HEK293 (cell line): ENCODE data around the gene CSNK2A2.
A peak's percentile ranks its signal among the peaks of the same experiment; 100 is the strongest.

ENCODE experiments used
- CTCF ChIA-PET: fragments of 350-600 bp; formaldehyde crosslinking; extraction: SDS; loops from one replicate; lab custom pipeline; 2021; ENCODE audit warnings: antibody characterized with exemption; lab: Yijun Ruan, JAX
- POLR2A ChIA-PET: fragments of 300-600 bp; formaldehyde crosslinking; extraction: SDS; loops from one replicate; lab custom pipeline; 2020; ENCODE audit warnings: antibody characterized with exemption, inconsistent platforms; lab: Yijun Ruan, JAX
- H3K27ac ChIP-seq: fragments of 200-500 bp; sonication (Bioruptor generic); 2 replicates; pipeline ENCODE4 v1.5.1; 2014; ENCODE audit warnings: low read depth, low read length, control low read depth, inconsistent platforms; ENCODE audit errors: extremely low read depth
- H3K36me3 ChIP-seq, 2 experiments: fragments of 200-500 bp in 1 of 2; sonication (Bioruptor generic) in 1 of 2; 1 replicate in 1 of 2; 2 replicates in 1 of 2; pipeline ENCODE4 v1.5.1; 2014 to 2017; ENCODE audit warnings: inconsistent platforms in 2 of 2, low read length in 2 of 2; ENCODE audit not compliant: control insufficient read depth in 2 of 2, insufficient read depth in 1 of 2
- H3K4me1 ChIP-seq: fragments of 200-500 bp; sonication (Bioruptor generic); 2 replicates; pipeline ENCODE4 v1.5.1; 2014; ENCODE audit warnings: mild to moderate bottlenecking, low read length, inconsistent platforms; ENCODE audit not compliant: control insufficient read depth, insufficient read depth
- H3K4me3 ChIP-seq: 2 replicates; pipeline ENCODE4 v1.5.1; 2011; ENCODE audit warnings: low read depth, mild to moderate bottlenecking, control low read depth, low read length, moderate library complexity
- H3K9me3 ChIP-seq: fragments of 200-500 bp; sonication (Bioruptor generic); 2 replicates; pipeline ENCODE4 v1.5.1; 2014; ENCODE audit warnings: low read depth, low read length, inconsistent platforms; ENCODE audit not compliant: control insufficient read depth, insufficient read depth
- EGR2 ChIP-seq: fragments of 450-650 bp; formaldehyde crosslinking; IDR thresholded peaks from 2 replicates; pipeline ENCODE4 v1.5.1; 2016; ENCODE audit warnings: low read depth, missing biosample characterization, missing genetic modification characterization
- GLI4 ChIP-seq: fragments of 450-650 bp; formaldehyde crosslinking; IDR thresholded peaks from 2 replicates; pipeline ENCODE4 v1.5.1; 2016; ENCODE audit warnings: missing biosample characterization, missing genetic modification characterization
- HOXC10 ChIP-seq: sonication (generic); formaldehyde crosslinking; IDR thresholded peaks from 2 replicates; pipeline ENCODE4 v1.8.1; 2023; ENCODE audit warnings: mild to moderate bottlenecking, missing genetic modification reagents
- OVOL3 ChIP-seq: fragments of 450-650 bp; formaldehyde crosslinking; IDR thresholded peaks from 2 replicates; pipeline ENCODE4 v1.5.1; 2016; ENCODE audit warnings: missing biosample characterization, missing genetic modification characterization
- SP2 ChIP-seq: fragments of 450-650 bp; formaldehyde crosslinking; IDR thresholded peaks from 2 replicates; pipeline ENCODE4 v1.5.1; 2016; ENCODE audit warnings: missing biosample characterization, missing genetic modification characterization
- YY1 ChIP-seq: fragments of 450-650 bp; formaldehyde crosslinking; IDR thresholded peaks from 2 replicates; pipeline ENCODE4 v1.5.1; 2018; ENCODE audit warnings: missing biosample characterization, missing genetic modification characterization
- ZBTB26 ChIP-seq: fragments of 450-650 bp; formaldehyde crosslinking; optimal IDR thresholded peaks from 2 replicates; pipeline ENCODE3; 2016; ENCODE audit warnings: missing biosample characterization, mild to moderate bottlenecking, missing genetic modification characterization
- ZBTB8A ChIP-seq: fragments of 450-650 bp; formaldehyde crosslinking; IDR thresholded peaks from 2 replicates; pipeline ENCODE4 v1.5.1; 2016; ENCODE audit warnings: missing biosample characterization, missing genetic modification characterization
- ZFP3 ChIP-seq: fragments of 450-650 bp; formaldehyde crosslinking; IDR thresholded peaks from 2 replicates; pipeline ENCODE4 v1.5.1; 2016; ENCODE audit warnings: low read depth, missing biosample characterization, missing genetic modification characterization
- ZIC2 ChIP-seq: fragments of 450-650 bp; formaldehyde crosslinking; IDR thresholded peaks from 2 replicates; pipeline ENCODE4 v1.5.1; 2016; ENCODE audit warnings: missing biosample characterization, missing genetic modification characterization
- ZNF121 ChIP-seq: fragments of 450-650 bp; formaldehyde crosslinking; IDR thresholded peaks from 2 replicates; pipeline ENCODE4 v1.5.1; 2016; ENCODE audit warnings: missing biosample characterization, missing genetic modification characterization
- ZNF140 ChIP-seq: fragments of 450-650 bp; formaldehyde crosslinking; IDR thresholded peaks from 2 replicates; pipeline ENCODE4 v1.5.1; 2016; ENCODE audit warnings: missing biosample characterization, missing genetic modification characterization
- ZNF18 ChIP-seq: fragments of 450-650 bp; formaldehyde crosslinking; IDR thresholded peaks from 2 replicates; pipeline ENCODE4 v1.5.1; 2016; ENCODE audit warnings: missing biosample characterization, missing genetic modification characterization
- ZNF184 ChIP-seq: fragments of 450-650 bp; IDR thresholded peaks from 2 replicates; pipeline ENCODE4 v1.5.1; 2018; ENCODE audit warnings: missing biosample characterization, mild to moderate bottlenecking, missing genetic modification characterization
- ZNF211 ChIP-seq: fragments of 450-650 bp; formaldehyde crosslinking; IDR thresholded peaks from 2 replicates; pipeline ENCODE4 v1.5.1; 2016; ENCODE audit warnings: low read depth, missing biosample characterization, missing genetic modification characterization
- ZNF214 ChIP-seq: fragments of 450-650 bp; formaldehyde crosslinking; IDR thresholded peaks from 2 replicates; pipeline ENCODE4 v1.5.1; 2017; ENCODE audit warnings: missing biosample characterization, mild to moderate bottlenecking, missing genetic modification characterization, borderline replicate concordance
- ZNF274 ChIP-seq, 2 experiments: fragments of 200-500 bp in 1 of 2; fragments of 450-650 bp in 1 of 2; sonication (Bioruptor generic) in 1 of 2; formaldehyde crosslinking in 1 of 2; IDR thresholded peaks; 2 replicates each; pipeline versions ENCODE4 v1.5.1 to v1.6.1; 2014 to 2016; ENCODE audit warnings: borderline replicate concordance in 1 of 2, inconsistent platforms in 1 of 2, low read length in 1 of 2, missing biosample characterization in 1 of 2, missing genetic modification characterization in 1 of 2
- ZNF366 ChIP-seq: fragments of 450-650 bp; formaldehyde crosslinking; conservative IDR thresholded peaks from 2 replicates; pipeline ENCODE4 v1.5.1; 2016; ENCODE audit warnings: missing biosample characterization, missing genetic modification characterization
- ZNF501 ChIP-seq: fragments of 450-650 bp; formaldehyde crosslinking; IDR thresholded peaks from 2 replicates; pipeline ENCODE4 v1.5.1; 2016; ENCODE audit warnings: missing biosample characterization, missing genetic modification characterization
- ZNF521 ChIP-seq: fragments of 450-650 bp; formaldehyde crosslinking; IDR thresholded peaks from 2 replicates; pipeline ENCODE4 v1.5.1; 2017; ENCODE audit warnings: missing biosample characterization, mild to moderate bottlenecking, missing genetic modification characterization
- ZNF549 ChIP-seq: fragments of 450-650 bp; IDR thresholded peaks from 2 replicates; pipeline ENCODE4 v1.5.1; 2018; ENCODE audit warnings: missing biosample characterization, missing genetic modification characterization, mild to moderate bottlenecking, inconsistent platforms, moderate library complexity
- ZNF621 ChIP-seq: fragments of 450-650 bp; formaldehyde crosslinking; IDR thresholded peaks from 2 replicates; pipeline ENCODE4 v1.5.1; 2017; ENCODE audit warnings: missing biosample characterization, missing genetic modification characterization
- ZNF654 ChIP-seq: fragments of 450-650 bp; formaldehyde crosslinking; IDR thresholded peaks from 2 replicates; pipeline ENCODE4 v1.5.1; 2016; ENCODE audit warnings: low read depth, missing biosample characterization, missing genetic modification characterization
- ZSCAN4 ChIP-seq: fragments of 450-650 bp; formaldehyde crosslinking; IDR thresholded peaks from 2 replicates; pipeline ENCODE4 v1.5.1; 2017; ENCODE audit warnings: missing biosample characterization, missing genetic modification characterization
- TF ChIP-seq, protein P1 (sequence below): fragments of 450-650 bp; formaldehyde crosslinking; IDR thresholded peaks from 2 replicates; pipeline ENCODE4 v1.5.1; 2016; ENCODE audit warnings: missing biosample characterization, missing genetic modification characterization

Gene CSNK2A2

GRCh38 chr16:58222532-58223316 is 24.8 kb upstream of the CSNK2A2 start:
- Histone ChIP-seq H3K4me3 (no peak overlapping the region), H3K9me3 (no peaks in the 10 kb centered on the region), H3K4me1 (no peaks in the 10 kb centered on the region), H3K36me3 (no peaks in the 10 kb centered on the region), H3K27ac (no peak overlapping the region)
- CTCF ChIA-PET: interaction anchor here (0.7 to 0.9 kb wide), 2 partner anchors 26 to 138 kb away, joined by 3 to 4 read pairs; no protein-coding TSS in a partner anchor
- POLR2A ChIA-PET: no interaction called here
- TF ChIP-seq ZIC2 (tag by site-specific recombination) (peak; percentile 64), GLI4 (tag by site-specific recombination) (no peak), ZSCAN4 (no peak), ZBTB8A (tag by site-specific recombination) (no peak)
- TF ChIP-seq, all 188 proteins: peak for 1

DNA sequence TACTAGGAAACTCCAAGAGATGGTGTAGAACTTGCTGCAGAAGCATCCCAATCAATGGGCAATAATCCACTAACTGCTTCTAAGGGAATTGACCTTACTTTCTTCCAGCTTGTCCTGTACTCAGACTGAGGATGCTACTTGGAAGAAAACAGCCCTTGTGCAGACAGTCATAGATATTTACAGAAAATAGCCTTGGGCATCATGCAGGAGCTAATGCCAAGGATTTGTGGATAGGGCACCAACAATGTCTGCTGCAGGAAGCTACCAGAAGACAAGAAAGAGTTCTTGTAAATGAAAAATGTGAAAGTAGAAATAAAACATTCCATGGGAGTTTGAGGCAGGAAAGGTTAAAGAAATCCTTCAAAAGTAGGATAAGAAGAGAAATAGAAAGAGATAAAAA is 21.5 kb upstream of the CSNK2A2 start:
- Histone ChIP-seq H3K9me3 (no peaks in the 10 kb centered on the region), H3K36me3 (no peaks in the 10 kb centered on the region), H3K4me3 (no peak overlapping the region), H3K4me1 (no peaks in the 10 kb centered on the region), H3K27ac (no peak overlapping the region)
- TF ChIP-seq ZFP3: no peak
- no peak for TF ChIP-seq ZNF211 (tag by site-specific recombination)
- TF ChIP-seq OVOL3 (tag by site-specific recombination): no peak
- no peak for TF ChIP-seq EGR2 (tag by site-specific recombination)
- TF ChIP-seq ZNF501 (tag by site-specific recombination): no peak
- TF ChIP-seq ZNF214 (tag by site-specific recombination): no peak
- no peak for TF ChIP-seq ZNF121
- no peak for TF ChIP-seq ZNF140
- TF ChIP-seq ZNF521 (tag by site-specific recombination): no peak
- no peak for TF ChIP-seq ZNF621 (tag by site-specific recombination)
- no peak for TF ChIP-seq ZNF654 (tag by site-specific recombination)
- no peak for TF ChIP-seq HOXC10 (CRISPR knock-in tag)
- no peak for TF ChIP-seq SP2 (tag by site-specific recombination)
- TF ChIP-seq ZNF549 (tag by site-specific recombination): no peak
- TF ChIP-seq ZNF184 (tag by site-specific recombination): no peak
- TF ChIP-seq ZNF366: no peak
- ChIA-PET CTCF (no interaction called here), POLR2A (no interaction called here)

DNA sequence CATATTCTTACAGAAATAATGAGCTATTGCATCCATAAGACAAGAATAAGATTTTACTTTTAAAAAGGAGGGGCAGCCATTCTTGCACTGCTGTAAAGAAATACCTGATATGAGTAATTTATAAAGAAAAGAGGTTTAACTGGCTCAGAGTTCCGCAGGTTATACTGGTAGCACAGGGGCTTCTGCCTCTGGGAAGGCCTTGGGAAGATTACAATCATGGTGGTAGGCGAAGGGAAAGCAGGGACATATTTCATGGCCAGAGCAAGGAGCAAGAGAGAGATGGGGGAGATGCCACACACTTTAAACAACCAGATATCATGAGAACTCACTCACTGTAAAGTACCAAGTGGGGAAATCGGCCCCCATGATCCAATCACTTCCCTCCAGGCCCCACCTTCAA is 20.9 kb upstream of the CSNK2A2 start:
- no peaks in the 10 kb centered on the region for H3K9me3 ChIP-seq
- H3K27ac ChIP-seq: no peak overlapping the region
- no peaks in the 10 kb centered on the region for H3K36me3 ChIP-seq
- CTCF ChIA-PET: no interaction called here
- no peaks in the 10 kb centered on the region for H3K4me1 ChIP-seq
- H3K4me3 ChIP-seq: no peak overlapping the region
- POLR2A ChIA-PET: no interaction called here
- TF ChIP-seq ZNF18 (tag by site-specific recombination): no peak
- no peak for TF ChIP-seq YY1
- TF ChIP-seq ZNF274 (IDR thresholded peaks at IDR 0.05; ENCODE audit: low read length): no peak
- no peak for TF ChIP-seq ZNF274 (tag by site-specific recombination; IDR thresholded peaks at IDR 0.05; ENCODE audit: borderline replicate concordance)
- TF ChIP-seq ZBTB26 (tag by site-specific recombination): no peak
- TF ChIP-seq, protein P1, sequence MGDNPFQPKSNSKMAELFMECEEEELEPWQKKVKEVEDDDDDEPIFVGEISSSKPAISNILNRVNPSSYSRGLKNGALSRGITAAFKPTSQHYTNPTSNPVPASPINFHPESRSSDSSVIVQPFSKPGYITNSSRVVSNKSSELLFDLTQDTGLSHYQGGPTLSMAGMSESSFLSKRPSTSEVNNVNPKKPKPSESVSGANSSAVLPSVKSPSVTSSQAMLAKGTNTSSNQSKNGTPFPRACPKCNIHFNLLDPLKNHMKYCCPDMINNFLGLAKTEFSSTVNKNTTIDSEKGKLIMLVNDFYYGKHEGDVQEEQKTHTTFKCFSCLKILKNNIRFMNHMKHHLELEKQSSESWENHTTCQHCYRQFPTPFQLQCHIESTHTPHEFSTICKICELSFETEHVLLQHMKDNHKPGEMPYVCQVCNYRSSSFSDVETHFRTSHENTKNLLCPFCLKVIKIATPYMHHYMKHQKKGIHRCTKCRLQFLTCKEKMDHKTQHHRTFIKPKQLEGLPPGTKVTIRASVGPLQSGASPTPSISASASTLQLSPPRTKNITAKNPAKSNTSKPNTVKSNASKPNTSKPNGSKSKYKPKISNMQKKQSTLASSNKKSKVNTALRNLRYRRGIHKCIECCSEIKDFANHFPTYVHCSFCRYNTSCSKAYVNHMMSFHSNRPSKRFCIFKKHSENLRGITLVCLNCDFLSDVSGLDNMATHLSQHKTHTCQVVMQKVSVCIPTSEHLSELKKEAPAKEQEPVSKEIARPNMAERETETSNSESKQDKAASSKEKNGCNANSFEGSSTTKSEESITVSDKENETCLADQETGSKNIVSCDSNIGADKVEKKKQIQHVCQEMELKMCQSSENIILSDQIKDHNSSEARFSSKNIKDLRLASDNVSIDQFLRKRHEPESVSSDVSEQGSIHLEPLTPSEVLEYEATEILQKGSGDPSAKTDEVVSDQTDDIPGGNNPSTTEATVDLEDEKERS: no peak
